D721Med (cell line): Measurements from ENCODE around the gene PCDHB10.
"Not testable (repeated sequence)": the region's sequence is repeated elsewhere in the genome, so short reads cannot be mapped to it uniquely, and the experiment has no call there.

Source experiments
- DNase-seq: peaks from one replicate; pipeline ENCODE4 v3.0.0; 2011; ENCODE audit warnings: low spot score; ENCODE audit not compliant: insufficient read length
- FAIRE-seq: peaks from 2 replicates; lab custom pipeline; 2011; peaks lifted over from hg19 to GRCh38; lab: Jason Lieb, UNC
- CTCF ChIP-seq: IDR thresholded peaks from 2 replicates; pipeline ENCODE4 v1.5.1; 2012; ENCODE audit warnings: mild to moderate bottlenecking, control low read depth; ENCODE audit not compliant: insufficient read depth; ENCODE audit errors: missing control alignments

The PCDHB10 gene

GRCh38 chr5:141172381-141173204, 19.6 kb upstream of the PCDHB10 start, which contains the start of gene PCDHB7:
PCDHB7 (plus strand) TSS chr5:141172644; CDS start chr5:141172836, 192 bp downstream.
- no peak for DNase-seq
- peak; percentile 54 for TF ChIP-seq CTCF
- peak; percentile 53 for FAIRE-seq

GRCh38 chr5:141174291-141175104, 17.7 kb upstream of the PCDHB10 start:
- not testable (repeated sequence) for FAIRE-seq, DNase-seq

- FAIRE-seq (no peak), DNase-seq (no peak)
- no peak for TF ChIP-seq CTCF
These were observed 16.2 kb upstream of the PCDHB10 start for GRCh38 chr5:141175933-141176332.

- peak; percentile 52 for DNase-seq
- FAIRE-seq = not testable (repeated sequence)
These were observed 14.5 kb upstream of the PCDHB10 start, which contains the start of gene PCDHB8 for GRCh38 chr5:141177577-141178191. PCDHB8 (plus strand) TSS chr5:141177790; CDS start chr5:141178035, 245 bp downstream.

- not testable (repeated sequence) for DNase-seq, FAIRE-seq
These were observed 12.8 kb upstream of the PCDHB10 start for GRCh38 chr5:141179371-141179770.

GRCh38 chr5:141179876-141180275, 12.3 kb upstream of the PCDHB10 start:
- not testable (repeated sequence) for FAIRE-seq

GRCh38 chr5:141180313-141180712, 11.8 kb upstream of the PCDHB10 start:
- TF ChIP-seq CTCF = no peak
- FAIRE-seq = no peak

More at GRCh38 chr5:141179876-141180275, 12.3 kb upstream of the PCDHB10 start:
- DNase-seq = not testable (repeated sequence)

GRCh38 chr5:141182248-141182647, 9.9 kb upstream of the PCDHB10 start, which contains the start of gene PCDHB16:
PCDHB16 (plus strand) TSS chr5:141182387; CDS start chr5:141182560, 173 bp downstream.
- no peak for DNase-seq
- TF ChIP-seq CTCF = peak; percentile 89

More at GRCh38 chr5:141180313-141180712, 11.8 kb upstream of the PCDHB10 start:
- no peak for DNase-seq

GRCh38 chr5:141184117-141184855, 7.9 kb upstream of the PCDHB10 start:
- FAIRE-seq, DNase-seq: not testable (repeated sequence)

More at GRCh38 chr5:141182248-141182647, 9.9 kb upstream of the PCDHB10 start, which contains the start of gene PCDHB16:
- peak; percentile 95 for FAIRE-seq
